Endodermal cell (in vitro differentiated cells): Measurements from ENCODE around the gene SNTB2. TPM values are rescaled to one million over a fixed set of nuclear protein-coding genes. Genes with fewer than 3 reads are reported as not detected.

Source experiments
- DNase-seq: peaks from one replicate; pipeline ENCODE4 v3.0.0-alpha.2; 2017
- H3K27ac ChIP-seq: 2 replicates; pipeline ENCODE4 v1.5.1; 2013; ENCODE audit warnings: mild to moderate bottlenecking, low read depth, low read length, moderate library complexity
- H3K27me3 ChIP-seq: 2 replicates; pipeline ENCODE4 v1.6.1; 2013; ENCODE audit warnings: mild to moderate bottlenecking, low read length, moderate library complexity; ENCODE audit not compliant: insufficient read depth, control insufficient read depth, poor library complexity, severe bottlenecking
- H3K36me3 ChIP-seq: 2 replicates; pipeline ENCODE4 v1.7.0; 2013; ENCODE audit warnings: mild to moderate bottlenecking, low read length, moderate library complexity; ENCODE audit not compliant: control insufficient read depth, insufficient read depth
- H3K4me1 ChIP-seq: one replicate; pipeline ENCODE4 v1.7.0; 2013; ENCODE audit warnings: low read length; ENCODE audit not compliant: control insufficient read depth, insufficient read depth
- H3K4me3 ChIP-seq: 2 replicates; pipeline ENCODE4 v1.5.1; 2013; ENCODE audit warnings: mild to moderate bottlenecking, low read length, moderate library complexity
- H3K9ac ChIP-seq: 2 replicates; pipeline ENCODE4 v1.6.1; 2013; ENCODE audit warnings: mild to moderate bottlenecking, low read length, moderate library complexity; ENCODE audit not compliant: poor library complexity, severe bottlenecking; ENCODE audit errors: extremely low read depth
- H3K9me3 ChIP-seq: 2 replicates; pipeline ENCODE4 v1.6.1; 2013; ENCODE audit warnings: mild to moderate bottlenecking, low read length, moderate library complexity; ENCODE audit not compliant: control insufficient read depth
- H3K27ac Mint-ChIP-seq: 2 replicates; pipeline ENCODE4 v1.8.0; 2020; ENCODE audit warnings: mixed read lengths
- H3K27me3 Mint-ChIP-seq: 2 replicates; pipeline ENCODE4 v1.8.0; 2021; ENCODE audit warnings: mild to moderate bottlenecking, mixed read lengths; ENCODE audit not compliant: insufficient read depth
- H3K36me3 Mint-ChIP-seq: 2 replicates; pipeline ENCODE4 v1.8.0; 2020; ENCODE audit warnings: low read depth, mixed read lengths
- H3K4me1 Mint-ChIP-seq: 2 replicates; pipeline ENCODE4 v1.8.0; 2020; ENCODE audit warnings: mixed read lengths
- H3K4me3 Mint-ChIP-seq: 2 replicates; pipeline ENCODE4 v1.8.0; 2020; ENCODE audit warnings: mild to moderate bottlenecking, moderate library complexity, mixed read lengths
- H3K9me3 Mint-ChIP-seq: 2 replicates; pipeline ENCODE4 v1.8.0; 2020; ENCODE audit warnings: mild to moderate bottlenecking, mixed read lengths
- CTCF ChIP-seq: fragments of 200-600 bp; sonication (generic); conservative IDR thresholded peaks from 2 replicates; pipeline ENCODE4 v1.5.0; 2021; ENCODE audit warnings: antibody characterized with exemption, mild to moderate bottlenecking
- WGBS, 2 experiments: methylation state at CpG; one replicate each; pipeline versions ENCODE4 v1.1.5 to v1.1.7; 2013; ENCODE audit warnings: missing lambda C conversion rate in 2 of 2, mixed read lengths in 1 of 2; ENCODE audit not compliant: insufficient coverage in 1 of 2, insufficient read length in 1 of 2; 5-methylcytosine and 5-hydroxymethylcytosine counted together
- total RNA-seq, 2 donors: library from RNA; stranded (reverse); fragmentation: NEBNext Ultra II Directional in 1 of 2; extraction: Animal tissue kit (Norgen Biotek cat#: 25700) in 1 of 2; gene quantifications; 2 replicates in 1 of 2; 3 replicates in 1 of 2; pipeline ENCODE4 v1.2.1, GENCODE V29; 2021

Gene SNTB2
- total RNA-seq, 2 donors from 2014 or later: 15.4 to 24.1 TPM

GRCh38 chr16:69330286-69331109 lies 143.5 kb downstream of the SNTB2 start, which contains the start of gene PDF:
TSS of gene PDF (minus strand) at chr16:69330588. CDS start at chr16:69330570, 18 bp downstream.
- Mint-ChIP-seq H3K36me3 (peaks cover 69% of the 10 kb centered on the region), H3K4me3 (peak within 1 kb of the TSS; percentile 70), H3K27me3 (no peaks in the 10 kb centered on the region), H3K27ac (peak within 1 kb of the TSS; percentile 93), H3K4me1 (peaks cover 21% of the 10 kb centered on the region), H3K9me3 (no peaks in the 10 kb centered on the region)
- WGBS, 2 experiments: 5 to 19% methylated on average over 17 to 93 of the region's 93 CpGs
- Histone ChIP-seq H3K27me3 (no peaks in the 10 kb centered on the region), H3K4me1 (no peaks in the 10 kb centered on the region), H3K9me3 (no peaks in the 10 kb centered on the region), H3K9ac (peak within 1 kb of the TSS; percentile 47), H3K27ac (peak within 1 kb of the TSS; percentile 92), H3K4me3 (peak within 1 kb of the TSS; percentile 88), H3K36me3 (peaks cover 76% of the 10 kb centered on the region)
- peak; percentile 98 for DNase-seq
- TF ChIP-seq CTCF: no peak

GRCh38 chr16:69334696-69335095 lies 147.7 kb downstream of the SNTB2 start:
- H3K27me3 ChIP-seq: no peaks in the 10 kb centered on the region
- WGBS, 2 experiments: 89 to 94% methylated on average over 6 to 9 of the region's 9 CpGs
- no peaks in the 10 kb centered on the region for H3K4me1 ChIP-seq
- Mint-ChIP-seq H3K36me3 (peaks cover 49% of the 10 kb centered on the region), H3K4me3 (no peak overlapping the region), H3K27me3 (no peaks in the 10 kb centered on the region), H3K9me3 (no peaks in the 10 kb centered on the region), H3K4me1 (peaks cover 7% of the 10 kb centered on the region), H3K27ac (no peak overlapping the region)
- no peaks in the 10 kb centered on the region for H3K9me3 ChIP-seq
- no peak for TF ChIP-seq CTCF
- H3K36me3 ChIP-seq: peaks cover 56% of the 10 kb centered on the region
- no peak overlapping the region for H3K9ac ChIP-seq
- H3K27ac ChIP-seq: no peak overlapping the region
- no peak overlapping the region for H3K4me3 ChIP-seq
- DNase-seq: no peak

- no peaks in the 10 kb centered on the region for H3K9me3 Mint-ChIP-seq
- no peak for DNase-seq
Measured at GRCh38 chr16:69338557-69339288, 151.8 kb downstream of the SNTB2 start.

More at GRCh38 chr16:69338557-69339288, 151.8 kb downstream of the SNTB2 start:
- Histone ChIP-seq H3K9ac (peak overlapping the region; percentile 66), H3K4me3 (peak overlapping the region; percentile 96), H3K27ac (peak overlapping the region; percentile 74), H3K36me3 (peaks cover 61% of the 10 kb centered on the region), H3K27me3 (no peaks in the 10 kb centered on the region), H3K9me3 (no peaks in the 10 kb centered on the region), H3K4me1 (peaks cover 3% of the 10 kb centered on the region)
- Mint-ChIP-seq H3K27me3 (no peaks in the 10 kb centered on the region), H3K36me3 (peaks cover 57% of the 10 kb centered on the region), H3K4me1 (peaks cover 14% of the 10 kb centered on the region), H3K27ac (peak overlapping the region; percentile 97), H3K4me3 (peak overlapping the region; percentile 99)
- no peak for TF ChIP-seq CTCF
- WGBS, 2 experiments: 24 to 29% methylated on average over 38 to 46 of the region's 46 CpGs
